Body of pancreas (tissue), 4 donors: ENCODE data around the gene TGFBR3. TPM values are rescaled to one million over a fixed set of nuclear protein-coding genes. Genes with fewer than 3 reads are reported as not detected.
"Not testable (repeated sequence)": the region's sequence is repeated elsewhere in the genome, so short reads cannot be mapped to it uniquely, and the experiment has no call there.

Experiments used
- ATAC-seq: fragments of 150-250 bp; one replicate; pipeline ENCODE4 v1.9.1; 2016
- DNase-seq, 4 donors: peaks; one replicate each; pipeline ENCODE4 v3.0.0-alpha.2; 2019
- H3K27ac ChIP-seq, 4 donors: fragments of 200-600 bp; sonication (generic); 1 replicate in 3 of 4; 2 replicates in 1 of 4; pipeline versions ENCODE4 v1.5.1 to v1.6.1; 2016 to 2019; ENCODE audit warnings: mild to moderate bottlenecking in 1 of 4, mixed read lengths in 1 of 4, moderate library complexity in 1 of 4
- H3K27me3 ChIP-seq, 2 donors: fragments of 200-600 bp; sonication (generic); one replicate each; pipeline ENCODE4 v1.6.0; 2016; ENCODE audit warnings: mild to moderate bottlenecking in 1 of 2
- H3K36me3 ChIP-seq, 2 donors: fragments of 200-600 bp; sonication (generic); replicated peaks in 1 of 2; 2 replicates each; pipeline ENCODE4 v1.5.1; 2016; ENCODE audit warnings: low read depth in 2 of 2; ENCODE audit not compliant: insufficient read depth in 1 of 2
- H3K4me1 ChIP-seq: fragments of 200-600 bp; sonication (generic); one replicate; pipeline ENCODE4 v1.6.0; 2016
- H3K4me3 ChIP-seq, 2 donors: fragments of 200-600 bp; sonication (generic); 1 replicate in 1 of 2; 2 replicates in 1 of 2; pipeline ENCODE4 v1.5.1; 2016 to 2019
- H3K9me3 ChIP-seq, 3 donors: fragments of 200-600 bp; sonication (generic); 1 replicate in 2 of 3; 2 replicates in 1 of 3; pipeline ENCODE4 v1.5.1; 2016
- POLR2A ChIP-seq, 3 donors: fragments of 450-650 bp; IDR thresholded peaks; one replicate each; pipeline ENCODE4 v1.6.1; 2016; ENCODE audit warnings: antibody characterized with exemption in 3 of 3, mild to moderate bottlenecking in 2 of 3
- WGBS, 2 donors: methylation state at CpG; one replicate each; pipeline ENCODE4 v1.1.5; 2017; 5-methylcytosine and 5-hydroxymethylcytosine counted together
- intact Hi-C: fragments of 100-400 bp; cut with DNase I; formaldehyde crosslinking; loops from one replicate; pipeline ENCODE4 v1.15.1; 2023
- total RNA-seq, 2 donors: library from RNA; depleted of rRNA; stranded (reverse); fragments of >200 nt; gene quantifications; one replicate each; pipeline ENCODE4 v1.1.0, GENCODE V29; 2016
- TF ChIP-seq, protein P1 (sequence below), 7 experiments: fragments of 450-650 bp in 4 of 7; fragments of 200-600 bp in 3 of 7; sonication (generic) in 3 of 7; IDR thresholded peaks; one replicate each; pipeline ENCODE4 v1.5.1; 2016 to 2019; ENCODE audit warnings: antibody characterized with exemption in 7 of 7

Gene TGFBR3
- total RNA-seq, 2 donors from 2014 or later = 52.4 to 63.6 TPM

GRCh38 chr1:91844862-91845528 lies 41.0 kb downstream of the TGFBR3 start:
- DNase-seq = peak; percentile 18 to 41 (median 34)
- peak; percentile 75 for ATAC-seq
- TF ChIP-seq POLR2A (IDR thresholded peaks at IDR 0.05) = no peak
- TF ChIP-seq, protein P1, sequence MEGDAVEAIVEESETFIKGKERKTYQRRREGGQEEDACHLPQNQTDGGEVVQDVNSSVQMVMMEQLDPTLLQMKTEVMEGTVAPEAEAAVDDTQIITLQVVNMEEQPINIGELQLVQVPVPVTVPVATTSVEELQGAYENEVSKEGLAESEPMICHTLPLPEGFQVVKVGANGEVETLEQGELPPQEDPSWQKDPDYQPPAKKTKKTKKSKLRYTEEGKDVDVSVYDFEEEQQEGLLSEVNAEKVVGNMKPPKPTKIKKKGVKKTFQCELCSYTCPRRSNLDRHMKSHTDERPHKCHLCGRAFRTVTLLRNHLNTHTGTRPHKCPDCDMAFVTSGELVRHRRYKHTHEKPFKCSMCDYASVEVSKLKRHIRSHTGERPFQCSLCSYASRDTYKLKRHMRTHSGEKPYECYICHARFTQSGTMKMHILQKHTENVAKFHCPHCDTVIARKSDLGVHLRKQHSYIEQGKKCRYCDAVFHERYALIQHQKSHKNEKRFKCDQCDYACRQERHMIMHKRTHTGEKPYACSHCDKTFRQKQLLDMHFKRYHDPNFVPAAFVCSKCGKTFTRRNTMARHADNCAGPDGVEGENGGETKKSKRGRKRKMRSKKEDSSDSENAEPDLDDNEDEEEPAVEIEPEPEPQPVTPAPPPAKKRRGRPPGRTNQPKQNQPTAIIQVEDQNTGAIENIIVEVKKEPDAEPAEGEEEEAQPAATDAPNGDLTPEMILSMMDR (IDR thresholded peaks at IDR 0.05) = no peak
- Histone ChIP-seq H3K27ac (peak overlapping the region; percentile 30 to 53 (median 48)), H3K4me1 (peaks cover 34% of the 10 kb centered on the region), H3K27me3 (no peaks in the 10 kb centered on the region), H3K4me3 (no peak overlapping the region), H3K36me3 (no peaks in the 10 kb centered on the region), H3K9me3 (no peaks in the 10 kb centered on the region)
- WGBS, 2 donors = 37 to 44% methylated on average over 6 of the region's 6 CpGs
- intact Hi-C loops = no loop called here

GRCh38 chr1:91843843-91844242 lies 42.1 kb downstream of the TGFBR3 start:
- Histone ChIP-seq H3K4me1 (peaks cover 34% of the 10 kb centered on the region), H3K27me3 (no peaks in the 10 kb centered on the region), H3K4me3 (no peak overlapping the region), H3K9me3 (no peaks in the 10 kb centered on the region), H3K27ac (no peak overlapping the region), H3K36me3 (no peaks in the 10 kb centered on the region)
- 94 to 100% methylated on average over 3 of the region's 3 CpGs for WGBS, 2 donors
- no peak for DNase-seq
- no peak for ATAC-seq
- TF ChIP-seq, protein P1 (IDR thresholded peaks at IDR 0.05) = no peak
- TF ChIP-seq POLR2A (IDR thresholded peaks at IDR 0.05) = no peak
- intact Hi-C loops = no loop called here

GRCh38 chr1:91842563-91842962 lies 43.4 kb downstream of the TGFBR3 start:
- no peak for DNase-seq
- no peak overlapping the region for H3K27ac ChIP-seq
- no peaks in the 10 kb centered on the region for H3K36me3 ChIP-seq
- H3K4me1 ChIP-seq = peaks cover 29% of the 10 kb centered on the region
- no peak overlapping the region for H3K4me3 ChIP-seq
- intact Hi-C loops = no loop called here
- no peak for TF ChIP-seq POLR2A (IDR thresholded peaks at IDR 0.05)
- TF ChIP-seq, protein P1 (IDR thresholded peaks at IDR 0.05) = no peak
- H3K9me3 ChIP-seq = no peaks in the 10 kb centered on the region
- ATAC-seq = no peak
- no peaks in the 10 kb centered on the region for H3K27me3 ChIP-seq

- Histone ChIP-seq H3K4me1 (peaks cover 26% of the 10 kb centered on the region), H3K27ac (no peak overlapping the region), H3K36me3 (no peaks in the 10 kb centered on the region), H3K27me3 (no peaks in the 10 kb centered on the region), H3K4me3 (no peak overlapping the region), H3K9me3 (no peaks in the 10 kb centered on the region)
- intact Hi-C loops = no loop called here
- DNase-seq = no peak
- 93 to 96% methylated on average over 3 of the region's 3 CpGs for WGBS, 2 donors
- no peak for ATAC-seq
- TF ChIP-seq, protein P1 (IDR thresholded peaks at IDR 0.05) = no peak
- TF ChIP-seq POLR2A (IDR thresholded peaks at IDR 0.05) = no peak
Observed at GRCh38 chr1:91842056-91842455, 43.9 kb downstream of the TGFBR3 start.

DNA sequence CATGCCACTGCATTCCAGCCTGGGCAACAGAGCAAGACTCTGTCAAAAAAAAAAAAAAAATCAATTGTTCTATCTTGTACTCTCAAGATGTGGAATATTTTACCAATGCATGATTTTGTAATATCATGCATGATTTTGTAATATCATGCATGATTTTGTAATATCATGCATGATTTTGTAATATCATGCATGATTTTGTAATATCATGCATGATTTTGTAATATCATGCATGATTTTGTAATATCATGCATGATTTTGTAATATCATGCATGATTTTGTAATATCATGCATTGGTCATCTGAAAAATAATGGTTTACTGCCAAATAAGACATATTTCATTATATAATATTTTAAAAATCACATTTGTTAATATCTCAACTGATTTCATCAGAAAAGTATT lies 45.7 kb downstream of the TGFBR3 start:
- H3K27ac ChIP-seq, DNase-seq, ATAC-seq, H3K4me3 ChIP-seq, intact Hi-C loops, H3K9me3 ChIP-seq, H3K4me1 ChIP-seq, H3K36me3 ChIP-seq, H3K27me3 ChIP-seq: not testable (repeated sequence)
